Measurements from ENCODE around the gene ARAF.

GRCh38 chrX:47605024-47605423 is 44.0 kb downstream of the ARAF start:
- TF ChIP-seq CTCF (conservative IDR thresholded peaks at IDR 0.05 in 1 of 2, IDR thresholded peaks at IDR 0.05 in 1 of 2; ENCODE audit: extremely low read depth in 1 of 2, insufficient read depth in 1 of 2, low read depth in 1 of 2, low read length in 2 of 2) (no peak), EZH2 (IDR thresholded peaks at IDR 0.05; ENCODE audit: borderline replicate concordance, low read length) (no peak)

Measured in mammary epithelial cell (primary cell).